Activated CD4-positive, alpha-beta T cell treated with anti-CD3 and anti-CD28 coated beads, Interleukin-2, amount 10 ng/mL, durations not matched to agents 7 days and 5 days (primary cell): ENCODE data around the gene EML5. TPM values are rescaled to one million over a fixed set of nuclear protein-coding genes. Genes with fewer than 3 reads are reported as not detected.

Experiments
- CTCF ChIA-PET: fragments of 350-600 bp; sonication (Branson Sonifier 250); formaldehyde crosslinking; loops from one replicate; lab custom pipeline; 2021; ENCODE audit warnings: antibody characterized with exemption; lab: Charles Lee
- POLR2A ChIA-PET: fragments of 350-600 bp; sonication (Branson Sonifier 250); formaldehyde crosslinking; loops from one replicate; lab custom pipeline; 2021; ENCODE audit warnings: antibody characterized with exemption; lab: Charles Lee
- DNase-seq: peaks from one replicate; pipeline ENCODE4 v3.0.0-alpha.2; 2020
- H3K27ac Mint-ChIP-seq: one replicate; pipeline ENCODE4 v1.8.0; 2021; ENCODE audit warnings: mild to moderate bottlenecking, moderate library complexity, mixed read lengths
- H3K27me3 Mint-ChIP-seq: one replicate; pipeline ENCODE4 v1.8.0; 2021; ENCODE audit warnings: mixed read lengths
- H3K36me3 Mint-ChIP-seq: one replicate; pipeline ENCODE4 v1.8.0; 2021; ENCODE audit warnings: low read depth, mixed read lengths
- H3K4me1 Mint-ChIP-seq: one replicate; pipeline ENCODE4 v1.8.0; 2021; ENCODE audit warnings: mixed read lengths
- H3K4me3 Mint-ChIP-seq: one replicate; pipeline ENCODE4 v1.8.0; 2021; ENCODE audit warnings: mild to moderate bottlenecking, moderate library complexity, mixed read lengths
- H3K9me3 Mint-ChIP-seq: one replicate; pipeline ENCODE4 v1.8.0; 2021; ENCODE audit warnings: mixed read lengths
- total RNA-seq, 2 experiments: library from RNA; stranded (reverse); gene quantifications; one replicate each; pipeline ENCODE4 v1.2.3, GENCODE V29; 2021

EML5 gene
- total RNA-seq, 2 experiments from 2014 or later, result 2.6 TPM

DNA sequence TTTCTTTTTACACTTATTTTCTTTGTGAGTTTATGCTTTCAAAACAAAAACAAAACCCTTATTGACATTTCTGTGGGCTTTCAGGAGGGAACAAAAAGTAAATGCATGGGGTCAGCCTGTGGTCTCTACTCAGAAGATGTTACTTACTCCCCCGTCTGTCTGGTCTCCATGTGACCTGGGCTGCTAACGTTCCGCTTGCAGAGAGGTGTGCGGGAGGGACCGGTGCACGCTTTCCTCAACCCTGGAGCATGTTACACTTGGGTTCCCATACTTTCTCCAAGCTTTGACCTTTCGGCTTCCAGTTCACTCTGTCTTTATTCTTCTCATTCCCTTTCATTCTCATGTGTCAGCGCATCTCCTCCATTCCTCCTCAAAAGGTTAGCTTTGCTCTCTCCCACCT, 193.4 kb downstream of the EML5 start:
- Mint-ChIP-seq H3K9me3 (no peaks in the 10 kb centered on the region), H3K27me3 (no peaks in the 10 kb centered on the region), H3K4me1 (peaks cover 37% of the 10 kb centered on the region), H3K4me3 (no peak overlapping the region), H3K27ac (peak overlapping the region; percentile 87), H3K36me3 (peaks cover 63% of the 10 kb centered on the region)
- no peak for DNase-seq
- ChIA-PET POLR2A (interaction anchor here (0.5 kb wide), 1 partner anchor 26 kb away, joined by 4 read pairs; no protein-coding TSS in a partner anchor), CTCF (no interaction called here)

- Mint-ChIP-seq H3K9me3 (no peaks in the 10 kb centered on the region), H3K27me3 (no peaks in the 10 kb centered on the region), H3K27ac (no peak overlapping the region), H3K36me3 (peaks cover 55% of the 10 kb centered on the region), H3K4me3 (no peak overlapping the region), H3K4me1 (peaks cover 31% of the 10 kb centered on the region)
- ChIA-PET POLR2A (no interaction called here), CTCF (interaction anchor here (1.0 kb wide), 1 partner anchor 11 kb away, joined by 5 read pairs; no protein-coding TSS in a partner anchor)
- no peak for DNase-seq
Observed at GRCh38 chr14:88598097-88598675, 194.6 kb downstream of the EML5 start.

DNA sequence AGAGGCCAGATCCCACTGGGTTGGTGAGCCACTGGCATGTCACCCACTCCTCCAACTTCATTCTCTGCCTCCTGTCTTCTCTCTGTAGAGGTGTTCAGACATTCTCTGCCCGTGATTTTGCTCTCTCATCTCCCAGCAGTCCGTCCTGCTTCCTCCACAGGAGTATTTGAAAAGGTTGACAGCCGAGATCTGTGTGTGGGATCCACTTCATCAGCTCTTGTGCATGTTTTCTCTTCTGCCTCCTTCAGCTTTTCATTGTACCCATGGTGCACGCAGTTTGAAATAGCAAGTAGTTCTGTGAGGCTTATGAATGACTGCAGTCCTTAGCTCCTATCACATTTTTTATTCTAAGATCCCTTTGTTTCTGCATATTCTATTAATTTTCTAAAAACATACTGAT, 195.2 kb downstream of the EML5 start:
- H3K4me1 Mint-ChIP-seq, result peaks cover 31% of the 10 kb centered on the region
- CTCF ChIA-PET, result interaction anchor here (0.7 to 1.0 kb wide), 2 partner anchors 11 to 15 kb away, joined by 3 to 5 read pairs; no protein-coding TSS in a partner anchor
- H3K36me3 Mint-ChIP-seq, result peaks cover 49% of the 10 kb centered on the region
- H3K9me3 Mint-ChIP-seq, result no peaks in the 10 kb centered on the region
- POLR2A ChIA-PET, result no interaction called here
- H3K27me3 Mint-ChIP-seq, result no peaks in the 10 kb centered on the region
- H3K27ac Mint-ChIP-seq, result no peak overlapping the region
- no peak overlapping the region for H3K4me3 Mint-ChIP-seq
- DNase-seq, result no peak

DNA sequence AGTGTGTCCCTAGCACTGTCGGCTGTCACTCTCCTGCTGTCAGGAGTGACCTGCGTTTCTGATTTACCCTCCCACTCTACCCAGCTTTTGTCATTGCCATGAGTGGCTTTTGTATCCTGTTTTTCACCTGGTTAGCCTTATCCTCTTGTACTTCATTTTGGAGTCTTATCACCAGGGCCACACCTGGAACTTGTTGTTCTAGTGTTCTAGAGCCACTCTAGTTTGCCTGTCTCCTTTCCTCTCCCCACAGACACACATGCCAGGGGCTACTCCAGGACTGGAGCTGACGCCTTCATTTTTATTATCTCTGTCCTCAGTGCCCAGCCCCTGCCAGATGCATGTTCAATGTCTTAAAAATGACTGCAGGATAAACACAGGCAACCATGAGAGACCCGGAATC, 195.7 kb downstream of the EML5 start:
- no peak for DNase-seq
- peaks cover 31% of the 10 kb centered on the region for H3K4me1 Mint-ChIP-seq
- ChIA-PET CTCF (interaction anchor here (0.7 to 1.0 kb wide), 2 partner anchors 10 to 16 kb away, joined by 3 to 5 read pairs; no protein-coding TSS in a partner anchor), POLR2A (no interaction called here)
- no peaks in the 10 kb centered on the region for H3K27me3 Mint-ChIP-seq
- H3K4me3 Mint-ChIP-seq, result no peak overlapping the region
- H3K9me3 Mint-ChIP-seq, result no peaks in the 10 kb centered on the region
- no peak overlapping the region for H3K27ac Mint-ChIP-seq
- H3K36me3 Mint-ChIP-seq, result peaks cover 44% of the 10 kb centered on the region

- Mint-ChIP-seq H3K9me3 (no peaks in the 10 kb centered on the region), H3K4me3 (no peak overlapping the region), H3K27ac (no peak overlapping the region), H3K27me3 (no peaks in the 10 kb centered on the region), H3K4me1 (no peaks in the 10 kb centered on the region), H3K36me3 (peaks cover 30% of the 10 kb centered on the region)
- ChIA-PET POLR2A (no interaction called here), CTCF (no interaction called here)
- DNase-seq, result no peak
Observed at GRCh38 chr14:88592031-88592430, 200.7 kb downstream of the EML5 start.

DNA sequence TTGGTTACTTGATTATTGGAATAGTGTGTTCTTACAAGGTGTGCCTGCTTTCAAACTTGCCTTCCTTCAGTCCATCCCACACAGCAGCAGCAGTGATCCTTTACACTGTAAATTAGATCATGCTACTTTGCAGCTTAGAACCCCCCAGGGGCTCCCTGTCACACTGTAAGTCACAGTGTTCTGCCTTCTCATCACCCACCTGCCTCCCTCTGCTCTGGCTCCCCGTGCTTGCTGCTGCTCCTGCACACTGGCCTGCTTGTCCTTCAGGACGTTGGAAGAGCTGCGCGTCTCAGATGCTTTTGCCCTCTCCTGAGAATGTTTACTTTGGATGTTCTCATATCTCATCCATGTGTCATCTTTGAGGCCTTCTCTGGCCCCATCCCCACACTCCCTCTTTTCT, 202.6 kb downstream of the EML5 start:
- no peak for DNase-seq
- no peak overlapping the region for H3K4me3 Mint-ChIP-seq
- no peaks in the 10 kb centered on the region for H3K27me3 Mint-ChIP-seq
- no peak overlapping the region for H3K27ac Mint-ChIP-seq
- peaks cover 36% of the 10 kb centered on the region for H3K36me3 Mint-ChIP-seq
- POLR2A ChIA-PET, result no interaction called here
- CTCF ChIA-PET, result no interaction called here
- peaks cover 3% of the 10 kb centered on the region for H3K9me3 Mint-ChIP-seq
- peaks cover 2% of the 10 kb centered on the region for H3K4me1 Mint-ChIP-seq

- ChIA-PET CTCF (no interaction called here), POLR2A (no interaction called here)
- Mint-ChIP-seq H3K9me3 (peaks cover 3% of the 10 kb centered on the region), H3K36me3 (peaks cover 39% of the 10 kb centered on the region), H3K4me1 (peaks cover 2% of the 10 kb centered on the region), H3K27ac (no peak overlapping the region), H3K4me3 (no peak overlapping the region), H3K27me3 (no peaks in the 10 kb centered on the region)
- DNase-seq, result no peak
Observed at GRCh38 chr14:88588081-88588480, 204.7 kb downstream of the EML5 start.

- ChIA-PET CTCF (interaction anchor here (1.3 kb wide), 1 partner anchor 10 kb away, joined by 4 read pairs; no protein-coding TSS in a partner anchor), POLR2A (no interaction called here)
- DNase-seq, result no peak
- peaks cover 3% of the 10 kb centered on the region for H3K9me3 Mint-ChIP-seq
- no peaks in the 10 kb centered on the region for H3K27me3 Mint-ChIP-seq
- H3K4me3 Mint-ChIP-seq, result no peak overlapping the region
- peaks cover 41% of the 10 kb centered on the region for H3K36me3 Mint-ChIP-seq
- H3K27ac Mint-ChIP-seq, result no peak overlapping the region
- peaks cover 2% of the 10 kb centered on the region for H3K4me1 Mint-ChIP-seq
Observed at GRCh38 chr14:88584451-88584850, 208.3 kb downstream of the EML5 start.

GRCh38 chr14:88576222-88576621, 216.5 kb downstream of the EML5 start:
- CTCF ChIA-PET, result interaction anchor here (0.6 to 0.7 kb wide), 2 partner anchors 476 to 1309 kb away, joined by 3 read pairs; no protein-coding TSS in a partner anchor
- DNase-seq, result no peak
- Mint-ChIP-seq H3K27me3 (no peaks in the 10 kb centered on the region), H3K4me1 (no peaks in the 10 kb centered on the region), H3K27ac (no peak overlapping the region), H3K36me3 (peaks cover 53% of the 10 kb centered on the region), H3K9me3 (no peaks in the 10 kb centered on the region), H3K4me3 (no peak overlapping the region)
- POLR2A ChIA-PET, result no interaction called here

DNA sequence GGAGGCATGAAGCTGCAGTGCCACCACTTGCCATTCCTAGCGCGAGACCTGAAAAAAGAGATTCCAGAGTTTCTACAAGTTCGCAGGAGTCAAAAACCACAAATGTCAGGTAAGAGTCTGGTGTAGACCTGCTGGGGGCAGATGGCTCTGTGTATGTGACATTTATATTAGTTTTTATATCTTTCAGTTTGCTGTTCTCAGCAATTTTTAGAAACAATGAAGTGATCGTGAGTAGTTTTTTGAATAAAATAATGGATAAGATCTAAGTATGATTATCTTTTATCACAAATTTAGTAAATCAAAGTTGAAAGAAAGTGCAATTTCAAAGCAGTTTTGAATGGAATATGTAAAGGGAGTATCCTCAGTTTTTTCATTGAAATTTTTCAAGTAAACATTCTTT, 220.6 kb downstream of the EML5 start:
- Mint-ChIP-seq H3K27ac (no peak overlapping the region), H3K36me3 (peaks cover 57% of the 10 kb centered on the region)
- CTCF ChIA-PET, result interaction anchor here (0.6 kb wide), 1 partner anchor 138 kb away, joined by 4 read pairs; no protein-coding TSS in a partner anchor

DNA sequence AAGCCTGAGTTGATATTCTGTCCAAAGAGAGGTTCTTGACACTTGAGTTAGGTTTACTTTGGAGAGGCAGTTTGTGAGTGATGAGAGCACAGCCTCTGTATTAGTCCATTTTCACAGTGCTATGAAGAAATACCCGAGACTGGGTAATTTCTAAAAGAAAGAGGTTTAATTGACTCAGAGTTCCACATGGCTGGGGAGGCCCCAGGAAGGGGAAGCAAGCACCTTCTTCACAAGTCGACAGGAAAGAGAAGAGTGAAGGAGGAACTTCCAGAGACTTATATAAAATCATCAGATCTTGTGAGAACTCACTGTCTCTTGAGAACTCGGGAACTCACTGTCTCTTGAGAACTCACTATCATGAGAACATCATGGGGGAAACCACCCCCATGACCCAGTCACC, 224.6 kb downstream of the EML5 start:
- Mint-ChIP-seq H3K36me3 (peaks cover 45% of the 10 kb centered on the region), H3K9me3 (peaks cover 4% of the 10 kb centered on the region), H3K27ac (no peak overlapping the region), H3K27me3 (no peaks in the 10 kb centered on the region), H3K4me3 (no peak overlapping the region), H3K4me1 (peaks cover 12% of the 10 kb centered on the region)
- DNase-seq, result no peak
- ChIA-PET POLR2A (no interaction called here), CTCF (no interaction called here)

More for the DNA sequence above, 220.6 kb downstream of the EML5 start:
- Mint-ChIP-seq H3K9me3 (peaks cover 4% of the 10 kb centered on the region), H3K4me3 (no peak overlapping the region), H3K4me1 (no peaks in the 10 kb centered on the region), H3K27me3 (no peaks in the 10 kb centered on the region)
- POLR2A ChIA-PET, result no interaction called here
- no peak for DNase-seq

DNA sequence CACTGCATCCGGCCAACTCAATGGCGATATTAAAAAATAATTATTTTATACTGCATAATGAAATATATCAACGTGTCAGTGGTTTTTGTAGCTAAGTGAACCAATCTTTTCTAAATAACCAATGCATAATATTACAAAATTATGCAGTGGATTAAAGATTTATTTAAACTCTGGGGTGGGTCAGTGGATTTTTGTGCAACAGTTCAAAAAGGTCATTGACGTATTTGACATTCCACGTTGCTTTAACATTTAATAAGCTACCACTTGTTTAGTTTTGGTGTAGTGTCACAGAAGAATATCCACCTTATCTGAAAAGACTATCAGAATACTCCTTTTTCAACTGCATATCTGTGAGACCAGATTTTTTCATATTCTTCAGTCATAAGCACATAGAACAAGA, 227.3 kb downstream of the EML5 start:
- H3K27me3 Mint-ChIP-seq, result peaks cover 15% of the 10 kb centered on the region
- CTCF ChIA-PET, result interaction anchor here (0.7 to 1.2 kb wide), 3 partner anchors 10 to 699 kb away, joined by 3 to 4 read pairs (median 3); no protein-coding TSS in a partner anchor
- no peak for DNase-seq
- peaks cover 30% of the 10 kb centered on the region for H3K36me3 Mint-ChIP-seq
- H3K27ac Mint-ChIP-seq, result no peak overlapping the region
- H3K4me1 Mint-ChIP-seq, result peaks cover 23% of the 10 kb centered on the region
- POLR2A ChIA-PET, result no interaction called here
- peaks cover 4% of the 10 kb centered on the region for H3K9me3 Mint-ChIP-seq
- H3K4me3 Mint-ChIP-seq, result no peak overlapping the region

DNA sequence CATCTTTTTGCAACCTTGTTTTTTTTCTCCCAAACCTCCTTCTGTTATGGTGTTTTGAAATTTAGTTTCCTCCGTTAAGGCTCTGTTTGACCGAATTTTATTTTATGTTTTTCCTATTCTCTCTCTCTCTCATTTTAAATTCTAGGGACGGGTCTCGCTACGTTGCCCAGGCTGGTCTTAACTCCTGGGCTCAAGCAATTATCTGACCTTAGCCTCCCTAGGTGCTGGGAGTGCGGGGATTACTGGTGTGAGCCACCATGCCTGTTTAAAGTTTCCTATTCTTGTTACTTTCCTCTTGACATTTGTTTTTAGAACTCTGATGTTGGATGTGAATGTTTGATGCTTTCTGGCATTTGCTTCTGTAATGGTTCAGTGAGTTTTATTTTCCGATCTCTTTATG, 228.9 kb downstream of the EML5 start:
- Mint-ChIP-seq H3K27ac (peak overlapping the region; percentile 82), H3K9me3 (peaks cover 4% of the 10 kb centered on the region), H3K4me1 (peaks cover 26% of the 10 kb centered on the region), H3K27me3 (peaks cover 22% of the 10 kb centered on the region), H3K4me3 (peak overlapping the region; percentile 87), H3K36me3 (peaks cover 16% of the 10 kb centered on the region)
- ChIA-PET POLR2A (no interaction called here), CTCF (no interaction called here)
- DNase-seq, result no peak
